Stimulated activated CD8-positive, alpha-beta memory T cell treated with anti-CD3 and anti-CD28 coated beads, Interleukin-4, amount 100 ng/mL, for 48 hours (primary cell): Measurements from ENCODE around the gene KCNJ1.

Source experiments
- DNase-seq: peaks from one replicate; pipeline ENCODE4 v3.0.0-alpha.2; 2020

KCNJ1 gene

GRCh38 chr11:128881221-128881620, 14.1 kb upstream of the KCNJ1 start:
- DNase-seq = no peak

GRCh38 chr11:128879817-128880216, 12.7 kb upstream of the KCNJ1 start:
- DNase-seq = no peak

- no peak for DNase-seq
Observed at GRCh38 chr11:128878455-128878854, 11.4 kb upstream of the KCNJ1 start.

GRCh38 chr11:128877726-128878125, 10.6 kb upstream of the KCNJ1 start:
- DNase-seq = no peak

- no peak for DNase-seq
Observed at GRCh38 chr11:128876133-128876650, 9.1 kb upstream of the KCNJ1 start.

GRCh38 chr11:128874427-128874826, 7.3 kb upstream of the KCNJ1 start:
- no peak for DNase-seq

- no peak for DNase-seq
Observed at GRCh38 chr11:128872594-128872993, 5.5 kb upstream of the KCNJ1 start.

- no peak for DNase-seq
Observed at GRCh38 chr11:128872094-128872493, 5.0 kb upstream of the KCNJ1 start.

- no peak for DNase-seq
Observed at GRCh38 chr11:128871168-128871610, 4.1 kb upstream of the KCNJ1 start.

GRCh38 chr11:128868841-128869671, 2.0 kb upstream of the KCNJ1 start:
- DNase-seq = peak; percentile 34

GRCh38 chr11:128865490-128865889, 1.6 kb downstream of the KCNJ1 start:
- no peak for DNase-seq

GRCh38 chr11:128862908-128863660, 4.0 kb downstream of the KCNJ1 start:
- no peak for DNase-seq

GRCh38 chr11:128862406-128862805, 4.7 kb downstream of the KCNJ1 start:
- DNase-seq = no peak

GRCh38 chr11:128860571-128861361, 6.3 kb downstream of the KCNJ1 start:
- peak; percentile 16 for DNase-seq

GRCh38 chr11:128859563-128860441, 7.3 kb downstream of the KCNJ1 start:
- DNase-seq = peak; percentile 89

GRCh38 chr11:128857341-128857740, 9.8 kb downstream of the KCNJ1 start:
- peak; percentile 10 for DNase-seq

- no peak for DNase-seq
Observed at GRCh38 chr11:128856241-128856640, 10.9 kb downstream of the KCNJ1 start.

- DNase-seq = no peak
Observed at GRCh38 chr11:128854841-128855240, 12.3 kb downstream of the KCNJ1 start.

GRCh38 chr11:128853559-128853958, 13.5 kb downstream of the KCNJ1 start:
- no peak for DNase-seq

GRCh38 chr11:128852327-128853023, 14.6 kb downstream of the KCNJ1 start:
- no peak for DNase-seq

GRCh38 chr11:128848815-128849455, 18.2 kb downstream of the KCNJ1 start:
- DNase-seq = peak; percentile 90
